Middle frontal gyrus (tissue), 1 donor: ENCODE data around the gene KCNK7.
"Not testable (repeated sequence)": the region's sequence is repeated elsewhere in the genome, so short reads cannot be mapped to it uniquely, and the experiment has no call there.

Source experiments
- DNase-seq: peaks from one replicate; pipeline ENCODE4 v3.0.0-alpha.2; 2015; ENCODE audit warnings: low spot score; ENCODE audit errors: extremely low spot score

KCNK7 gene

DNA sequence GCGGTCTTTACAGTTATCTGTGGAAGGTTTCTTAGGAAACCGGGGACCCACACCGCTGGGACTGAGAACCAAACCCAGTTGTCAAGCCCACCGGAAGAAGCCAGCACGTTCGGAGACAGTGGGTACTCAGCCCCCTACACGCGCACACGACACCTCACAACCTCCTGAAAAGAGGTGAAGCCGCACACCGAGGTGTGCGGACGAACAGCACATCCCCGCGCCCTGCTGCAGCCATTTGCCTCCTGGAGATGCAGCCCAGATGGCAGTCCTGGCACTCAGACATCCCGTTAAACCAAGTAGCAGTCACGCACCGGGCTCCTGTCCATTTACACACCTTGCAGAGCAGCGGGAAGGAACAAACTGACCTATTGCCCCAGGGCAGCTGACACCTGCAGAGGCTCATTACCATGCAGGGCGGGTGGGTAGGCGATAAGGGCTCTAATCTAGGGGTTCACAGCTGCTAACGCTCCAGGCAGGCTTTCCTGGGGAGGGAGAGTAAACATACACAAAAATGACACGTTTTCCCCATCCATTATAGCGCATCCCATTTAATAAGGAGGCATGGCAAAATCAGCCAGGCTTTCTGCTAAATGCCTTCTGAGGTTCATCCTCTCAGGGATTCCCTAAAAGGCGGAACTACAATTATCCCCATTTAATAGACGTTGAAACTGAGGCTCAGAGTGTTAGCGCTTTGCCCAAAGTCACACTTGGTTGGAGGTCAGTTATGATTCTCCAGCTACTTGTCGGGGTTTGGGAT lies 20.6 kb downstream of the KCNK7 start:
- DNase-seq, result no peak

DNA sequence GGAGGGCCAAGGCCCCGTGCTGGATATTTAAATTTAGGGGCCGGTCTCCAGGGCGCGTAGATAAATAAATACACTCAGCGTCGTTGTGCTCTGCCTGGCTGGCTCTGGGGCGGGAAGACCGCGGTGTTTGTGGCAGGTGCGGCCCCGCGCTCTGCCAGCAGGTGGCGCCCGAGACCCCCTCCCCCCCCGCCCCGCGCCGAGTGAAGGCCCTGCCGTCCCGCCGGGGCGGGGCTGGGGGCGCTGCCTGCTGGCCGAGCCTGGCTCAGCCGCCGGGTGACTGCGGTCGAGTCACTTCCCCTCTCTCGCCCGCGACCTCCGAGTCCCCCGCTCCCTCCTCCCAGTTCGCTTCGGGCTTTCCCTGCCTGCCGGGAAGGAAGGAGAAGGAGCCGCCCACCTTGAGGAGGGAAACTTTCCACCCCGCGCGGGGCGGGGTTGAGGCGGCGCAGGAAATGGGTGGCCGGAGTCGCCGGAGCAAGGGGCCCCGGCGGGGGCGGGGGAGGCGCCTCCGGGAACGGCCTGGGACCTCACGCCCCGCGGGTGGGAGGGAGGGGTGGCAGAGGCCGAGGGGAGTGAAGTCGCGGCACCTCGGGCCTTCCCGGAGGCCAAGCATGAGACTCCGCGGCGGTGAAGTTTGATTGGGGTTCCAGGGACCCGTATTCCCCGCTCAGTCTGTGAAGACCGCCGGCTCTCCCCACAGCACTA lies 21.3 kb downstream of the KCNK7 start:
- no peak for DNase-seq

DNA sequence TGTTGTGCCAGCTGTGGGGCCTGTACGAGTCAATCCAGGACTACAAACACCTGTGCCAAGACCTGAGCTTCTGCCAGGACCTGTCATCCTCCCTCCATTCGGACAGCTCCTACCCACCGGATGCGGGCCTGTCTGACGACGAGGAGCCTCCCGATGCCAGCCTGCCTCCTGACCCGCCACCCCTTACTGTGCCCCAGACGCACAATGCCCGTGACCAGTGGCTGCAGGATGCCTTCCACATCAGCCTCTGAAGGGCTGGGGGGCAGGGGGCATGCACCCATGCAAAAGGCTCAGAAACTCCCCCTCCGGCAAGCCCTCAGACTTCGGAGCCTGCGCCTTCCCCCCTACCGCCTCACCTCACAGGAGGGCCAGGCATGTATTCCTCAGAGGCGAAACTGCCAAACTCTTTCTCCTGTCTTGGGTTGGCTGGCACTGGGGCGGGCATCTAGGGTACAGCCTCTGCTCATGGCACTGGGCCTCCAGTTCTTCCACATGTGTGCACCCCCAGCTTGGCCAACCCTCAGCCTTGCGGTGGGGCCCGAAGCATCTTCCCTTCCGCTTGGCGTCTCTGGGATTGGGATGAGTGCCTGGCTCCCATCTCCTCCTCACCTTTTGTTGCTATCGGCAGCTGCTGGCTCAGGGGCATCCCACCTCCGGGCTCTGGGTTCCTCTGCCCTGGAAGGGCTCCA lies 22.1 kb downstream of the KCNK7 start:
- DNase-seq, result no peak

DNA sequence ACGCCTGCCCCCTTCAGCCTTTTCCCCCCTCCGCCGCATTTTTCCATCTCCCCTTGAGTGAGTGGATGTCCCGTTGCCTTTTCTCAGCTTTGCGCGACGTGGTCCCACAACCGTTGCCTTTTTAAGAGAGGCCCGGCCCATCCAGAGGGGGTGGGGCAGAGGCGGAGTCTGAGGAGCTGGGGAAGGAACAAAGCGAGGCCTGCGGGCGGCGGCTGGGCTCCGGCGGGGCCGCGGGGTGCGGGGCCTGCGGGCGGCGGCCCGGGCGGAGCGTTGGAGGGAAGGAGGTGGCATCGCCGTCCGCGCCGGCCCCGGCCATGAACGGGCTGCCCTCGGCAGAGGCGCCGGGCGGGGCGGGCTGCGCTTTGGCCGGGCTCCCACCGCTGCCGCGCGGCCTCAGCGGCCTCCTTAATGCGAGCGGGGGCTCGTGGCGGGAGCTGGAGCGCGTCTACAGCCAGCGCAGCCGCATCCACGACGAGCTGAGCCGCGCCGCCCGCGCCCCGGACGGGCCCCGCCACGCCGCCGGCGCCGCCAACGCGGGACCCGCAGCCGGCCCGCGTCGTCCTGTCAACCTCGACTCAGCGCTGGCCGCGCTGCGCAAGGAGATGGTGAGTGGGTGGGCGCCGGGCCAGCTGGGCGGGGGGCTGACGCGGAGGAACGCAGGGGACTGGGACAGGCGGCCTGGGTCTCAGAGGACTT lies 23.1 kb downstream of the KCNK7 start, which contains the start of gene FAM89B:
FAM89B (plus strand) TSS at position 183 of the 696 bp plus-strand sequence; CDS start at position 315, 132 bp downstream.
- peak; percentile 65 for DNase-seq

DNA sequence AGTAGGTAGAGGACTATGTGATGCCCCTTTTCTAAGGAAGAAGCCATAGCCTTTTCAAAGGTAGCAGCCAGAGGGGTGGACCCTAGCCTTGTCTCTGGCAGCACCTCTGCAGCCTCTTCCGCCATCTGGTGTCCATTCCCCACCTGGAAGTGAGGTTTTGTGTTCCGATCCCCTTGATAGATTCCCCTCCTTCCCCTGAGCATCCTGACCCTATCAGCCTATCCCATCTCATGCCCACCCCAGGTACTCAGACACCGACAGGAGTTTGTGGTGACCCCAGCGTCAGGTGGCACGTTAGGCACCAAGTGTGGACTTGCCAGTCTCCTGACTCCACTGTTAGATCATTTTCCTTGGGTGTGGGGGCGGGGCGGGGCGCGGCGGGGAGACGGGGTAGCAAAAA lies 23.7 kb downstream of the KCNK7 start:
- no peak for DNase-seq

DNA sequence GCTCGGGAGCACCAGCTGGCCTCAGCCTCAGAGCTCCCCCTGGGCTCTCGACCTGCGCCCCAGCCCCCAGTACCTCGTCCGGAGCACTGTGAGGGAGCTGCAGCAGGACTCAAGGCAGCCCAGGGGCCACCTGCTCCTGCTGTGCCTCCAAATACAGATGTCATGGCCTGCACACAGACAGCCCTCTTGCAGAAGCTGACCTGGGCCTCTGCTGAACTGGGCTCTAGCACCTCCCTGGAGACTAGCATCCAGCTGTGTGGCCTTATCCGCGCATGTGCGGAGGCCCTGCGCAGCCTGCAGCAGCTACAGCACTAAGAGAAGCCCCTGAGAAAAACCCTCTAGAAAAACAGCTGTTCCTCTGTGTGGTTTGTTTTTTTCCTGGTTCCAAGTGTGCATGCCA lies 24.2 kb downstream of the KCNK7 start:
- no peak for DNase-seq

DNA sequence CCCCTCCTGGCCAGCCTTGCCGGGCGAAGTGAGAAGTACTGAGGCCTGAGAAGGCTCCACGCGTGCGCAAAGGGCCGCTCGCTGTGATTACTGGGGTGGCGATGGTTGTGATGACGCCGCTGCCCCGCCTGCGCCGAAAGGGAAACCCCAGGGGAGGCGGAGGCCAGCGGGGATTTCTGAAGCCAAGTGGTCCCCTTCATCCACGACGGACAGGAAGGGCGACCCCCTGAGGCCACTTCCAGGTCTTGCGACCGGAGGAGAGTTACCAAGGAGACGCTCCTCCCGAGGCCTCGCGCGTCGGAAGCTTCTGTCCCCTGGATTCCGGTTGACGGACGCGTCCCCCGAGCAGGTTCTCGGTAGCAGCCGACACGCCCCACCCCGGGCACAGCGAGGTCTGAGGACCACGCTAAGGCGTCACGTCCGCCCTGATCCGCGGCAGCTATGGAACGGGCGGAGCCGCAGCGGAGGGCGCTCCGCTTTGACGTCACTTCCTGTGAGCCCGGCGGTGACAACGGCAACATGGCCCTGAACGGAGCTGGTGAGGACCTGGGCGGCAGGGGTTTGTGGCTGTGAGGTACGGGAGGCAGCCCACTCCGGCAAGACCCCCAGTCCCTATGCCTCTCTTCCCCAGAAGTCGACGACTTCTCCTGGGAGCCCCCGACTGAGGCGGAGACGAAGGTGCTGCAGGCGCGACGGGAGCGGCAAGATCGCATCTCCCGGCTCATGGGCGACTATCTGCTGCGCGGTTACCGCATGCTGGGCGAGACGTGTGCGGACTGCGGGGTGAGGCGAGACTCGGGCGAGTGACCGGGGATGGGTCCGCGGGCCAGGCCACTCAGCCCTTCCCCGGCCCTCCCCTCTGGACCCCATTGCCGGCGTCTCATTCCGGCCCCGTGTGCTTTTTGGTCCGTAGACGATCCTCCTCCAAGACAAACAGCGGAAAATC lies 25.4 kb downstream of the KCNK7 start, which contains the start of gene ZNRD2:
ZNRD2 (plus strand) TSS at position 505 of the 946 bp plus-strand sequence; CDS start at position 520, 15 bp downstream.
- peak; percentile 96 for DNase-seq

DNA sequence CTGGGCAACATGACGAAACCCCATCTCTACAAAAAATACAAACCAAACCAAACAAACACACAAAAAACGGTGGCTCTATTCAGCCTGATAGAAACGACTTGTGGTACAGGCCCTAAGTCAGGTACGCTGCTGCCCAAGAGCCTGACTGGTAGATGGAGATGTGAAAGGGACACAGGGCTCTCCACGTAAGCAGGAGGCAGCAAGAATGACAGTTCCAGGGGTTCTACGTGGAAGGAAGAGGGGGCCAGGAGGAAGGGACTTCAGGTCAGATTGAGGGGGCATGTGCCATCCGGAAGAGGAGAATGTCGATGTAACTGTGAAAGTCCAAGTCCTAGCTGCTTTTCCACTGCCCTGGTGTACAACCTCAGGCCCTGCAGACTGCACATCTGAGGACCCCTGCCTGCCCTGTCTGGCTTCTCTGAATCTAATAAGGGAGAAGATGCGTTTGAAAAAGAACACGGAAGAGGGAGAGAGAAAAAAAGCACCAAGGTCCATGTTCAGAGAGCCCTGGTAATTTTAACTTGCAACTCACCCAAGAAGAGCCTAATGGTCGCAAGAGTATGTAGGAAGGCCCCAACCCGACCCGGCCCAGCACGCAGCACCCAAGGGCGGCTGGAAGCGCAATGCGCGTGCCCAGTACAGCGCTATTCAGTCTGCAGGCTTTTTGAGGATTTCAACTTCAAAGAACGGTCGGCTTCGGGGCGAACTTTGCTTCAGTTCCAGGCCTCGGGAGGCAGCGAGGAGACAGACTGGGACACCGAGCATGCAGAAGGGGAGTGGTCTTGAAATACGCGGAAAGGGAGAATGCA lies 26.2 kb downstream of the KCNK7 start:
- DNase-seq, result no peak

DNA sequence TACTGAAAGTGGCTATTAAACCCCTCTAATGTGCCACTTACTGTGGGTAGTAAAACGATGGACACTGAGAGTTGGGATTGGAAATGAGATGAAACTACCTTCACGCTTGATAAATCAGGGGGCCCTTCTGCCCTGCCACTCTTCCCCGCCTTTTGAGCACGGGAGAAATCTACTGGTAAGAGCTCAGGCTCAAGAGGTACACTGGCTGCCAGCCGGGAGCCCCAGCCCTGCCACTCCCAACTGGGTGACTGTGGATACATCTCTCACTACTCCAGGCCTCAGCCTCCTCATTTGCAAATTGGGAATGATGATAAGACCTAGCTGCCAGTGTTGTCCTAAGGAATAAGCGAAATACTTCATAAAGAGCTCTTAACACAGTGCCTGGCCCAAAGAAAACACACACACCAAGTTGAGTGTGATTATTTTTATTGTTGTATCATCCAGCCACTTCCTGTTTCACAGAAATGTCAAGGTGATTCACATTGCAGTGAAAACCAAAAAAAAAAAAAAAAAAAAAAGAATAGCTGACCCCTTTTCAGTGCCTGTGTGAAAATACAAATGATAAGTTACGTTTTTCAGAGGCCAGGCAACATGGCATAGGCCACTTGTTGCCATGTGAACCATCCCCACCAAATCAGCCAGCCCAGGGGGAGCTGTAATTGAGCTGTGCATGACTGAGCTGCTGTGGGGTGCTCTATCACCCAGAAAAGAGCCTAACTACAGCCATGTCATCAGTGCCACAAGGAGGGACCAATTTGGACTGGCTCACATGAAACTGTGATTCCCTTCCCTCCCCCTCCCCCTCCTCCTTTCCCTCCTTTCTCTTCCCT lies 29.8 kb downstream of the KCNK7 start:
- no peak for DNase-seq

DNA sequence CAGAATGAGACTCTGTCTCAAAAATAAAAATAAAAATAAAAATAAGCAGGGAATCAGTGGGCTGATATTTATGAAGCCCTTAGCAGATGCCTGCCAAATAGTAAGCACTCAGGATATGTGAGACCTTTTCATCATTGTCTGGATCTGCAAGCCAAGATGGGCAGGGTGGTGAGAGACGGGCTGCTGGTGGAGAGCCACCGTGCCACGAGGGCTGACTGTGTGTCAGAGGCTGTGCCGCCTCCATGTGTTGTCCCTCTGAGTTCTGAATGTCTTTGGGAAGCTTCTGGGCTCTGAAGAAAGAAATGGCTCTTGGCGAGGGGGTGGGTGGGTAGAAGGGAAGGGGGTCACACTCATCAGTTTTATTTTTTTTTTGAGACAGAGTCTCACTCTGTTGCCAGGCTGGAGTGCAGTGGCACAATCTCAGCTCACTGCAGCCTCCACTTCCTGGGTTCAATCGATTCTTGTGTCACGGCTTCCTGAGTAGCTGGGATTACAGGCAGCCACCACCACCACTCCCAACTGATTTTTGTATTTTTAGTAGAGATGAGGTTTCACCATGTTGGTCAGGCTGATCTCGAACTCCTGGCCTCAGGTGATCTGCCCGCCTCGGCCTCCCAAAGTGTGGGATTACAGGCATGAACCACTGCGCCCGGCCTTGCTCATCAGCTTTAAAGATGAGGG lies 30.6 kb downstream of the KCNK7 start:
- DNase-seq, result not testable (repeated sequence)

DNA sequence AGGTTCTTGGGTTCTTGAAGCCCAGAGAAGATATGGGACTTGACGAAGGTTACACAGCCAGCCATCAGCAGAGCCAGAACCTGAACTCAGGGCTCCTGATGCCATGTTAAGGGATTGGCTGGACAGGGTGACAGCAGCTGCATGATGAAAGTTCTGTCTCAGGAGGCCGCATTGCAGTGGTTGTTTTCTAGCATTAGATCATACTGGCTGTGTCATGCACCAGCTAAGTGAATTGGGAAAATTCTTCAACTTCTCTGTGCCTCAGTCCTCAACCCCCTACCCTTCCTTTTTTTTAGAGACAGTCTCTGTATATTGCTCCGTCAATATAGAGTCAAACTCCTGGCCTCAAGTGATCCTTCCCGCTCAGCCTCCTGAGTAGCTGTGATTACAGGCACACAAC lies 32.0 kb downstream of the KCNK7 start:
- DNase-seq, result no peak

DNA sequence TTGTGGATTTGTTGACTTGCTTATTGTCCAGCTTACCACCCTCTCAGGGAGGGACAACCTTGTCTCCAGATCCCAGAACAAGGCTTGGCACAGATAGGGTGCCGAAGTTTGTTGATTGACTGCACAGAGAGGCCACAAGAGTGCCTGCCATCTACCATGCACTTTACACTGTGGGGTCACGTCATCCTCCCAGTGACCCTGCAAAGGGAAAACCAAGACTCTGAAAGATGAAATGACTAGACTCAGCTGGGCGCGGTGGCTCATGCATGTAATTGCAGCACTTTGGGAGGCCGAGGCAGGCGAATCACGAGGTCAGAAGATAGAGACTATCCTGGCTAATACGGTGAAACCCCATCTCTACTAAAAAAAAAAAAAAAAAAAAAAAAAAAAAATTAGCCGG lies 32.8 kb downstream of the KCNK7 start:
- DNase-seq, result no peak

DNA sequence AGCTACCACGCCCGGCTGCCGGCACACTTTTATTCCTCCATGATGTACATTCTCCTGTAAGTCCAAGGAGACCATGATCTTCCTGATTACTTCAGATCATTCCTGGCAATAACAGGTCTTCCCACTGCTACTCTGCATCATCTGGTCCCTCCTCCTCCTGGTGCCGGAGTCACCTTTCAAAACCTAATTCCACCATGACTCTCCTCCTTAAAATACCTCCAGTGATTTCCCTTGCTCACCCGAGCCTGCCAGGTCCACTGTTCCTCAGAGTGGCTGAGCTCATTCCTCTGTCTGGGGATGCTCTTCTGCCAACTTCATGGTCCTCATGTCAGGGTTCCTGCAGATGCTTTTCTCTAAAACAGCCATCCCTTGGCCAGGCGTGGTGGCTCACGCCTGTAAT lies 33.6 kb downstream of the KCNK7 start:
- no peak for DNase-seq

DNA sequence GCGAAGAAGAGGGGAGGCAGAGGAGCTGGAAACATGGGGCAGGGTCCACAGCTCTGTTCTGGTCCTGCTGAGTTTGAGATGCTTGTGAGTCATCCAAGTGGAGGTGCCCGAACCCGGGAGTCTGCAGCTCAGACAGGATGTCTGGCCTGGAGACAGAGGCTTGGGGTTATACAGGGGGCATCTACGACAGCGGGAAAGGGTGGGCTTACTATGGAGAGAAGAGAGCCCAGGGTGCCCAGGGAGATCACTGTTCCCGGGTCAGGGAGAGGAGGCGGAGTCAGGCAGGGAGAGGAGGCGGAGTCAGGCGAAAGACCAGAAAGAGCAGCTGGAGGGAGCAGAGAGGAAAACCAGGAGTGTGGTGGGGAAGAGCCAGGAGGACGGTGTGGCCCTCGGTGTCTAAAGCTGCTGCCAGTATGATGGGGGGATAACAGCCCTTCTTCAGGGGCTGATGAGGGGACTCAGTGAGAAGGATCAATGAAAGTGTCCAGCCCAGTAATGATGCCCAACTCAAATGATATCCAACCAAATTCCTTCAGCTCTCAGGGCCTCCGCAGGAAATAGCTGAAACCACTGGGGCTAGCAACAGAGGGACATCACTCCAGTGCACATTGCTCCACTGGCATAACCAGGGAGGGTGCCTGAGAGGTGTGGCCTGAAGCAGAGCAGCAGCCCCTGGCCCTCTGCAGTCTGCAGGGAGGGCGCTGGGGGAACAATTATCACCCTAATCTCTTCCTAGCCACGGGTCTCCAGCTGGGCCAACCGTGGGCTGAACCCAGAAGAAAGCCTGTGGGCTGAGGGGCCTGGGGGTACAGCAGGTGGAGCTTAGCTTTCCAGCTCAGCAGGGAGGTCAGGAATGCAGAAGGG lies 34.8 kb downstream of the KCNK7 start:
- DNase-seq, result no peak

DNA sequence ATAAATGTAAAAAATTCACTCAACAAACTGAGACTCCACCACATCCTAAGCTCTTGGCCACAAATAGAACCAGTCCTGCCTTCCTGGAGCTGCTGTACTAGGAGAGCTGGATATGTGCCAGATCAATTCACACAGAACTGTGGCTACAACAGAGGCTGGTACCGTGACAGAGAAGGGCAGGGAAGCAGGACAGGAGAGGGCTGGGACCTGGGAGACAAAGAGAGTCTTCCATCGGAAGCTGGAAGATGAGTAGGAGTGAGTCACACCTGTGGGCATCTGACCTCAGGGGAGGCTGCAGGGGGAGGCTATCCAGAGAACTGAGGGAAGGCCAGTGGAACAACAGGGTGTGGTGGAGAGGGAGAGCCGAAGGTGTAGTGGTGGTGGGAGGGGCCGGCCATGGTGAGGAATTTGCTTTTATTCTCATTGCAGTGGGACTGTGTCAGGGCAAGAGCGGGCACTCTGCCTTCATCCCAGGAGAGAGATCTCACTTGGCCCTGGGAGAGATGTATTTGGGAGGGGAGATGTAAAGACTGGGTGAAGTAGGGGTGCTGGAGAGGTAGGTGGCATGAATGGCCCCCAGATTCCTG lies 35.6 kb downstream of the KCNK7 start:
- no peak for DNase-seq

DNA sequence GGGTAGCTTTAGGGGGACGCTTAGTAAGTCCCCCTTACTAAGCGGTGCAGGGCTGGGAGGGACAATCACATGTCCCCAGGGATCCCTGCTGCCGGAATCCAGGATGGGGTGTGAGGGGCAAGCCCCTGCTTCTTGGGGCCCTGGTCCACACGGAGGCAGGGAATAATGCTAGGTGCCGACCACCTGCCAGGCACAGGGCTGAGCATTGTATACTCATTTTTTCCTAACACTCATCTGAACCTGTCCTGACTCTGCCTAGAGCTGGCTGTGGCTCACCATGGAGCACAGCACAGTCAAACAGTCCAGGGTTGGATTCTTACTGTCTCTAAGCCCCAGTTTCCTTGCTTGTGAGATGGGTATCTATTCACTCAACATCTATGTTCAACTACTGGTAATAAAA lies 36.1 kb downstream of the KCNK7 start:
- DNase-seq, result no peak
